GM12878 (cell line): Measurements from ENCODE around the gene MAP4K4. TPM values are rescaled to one million over a fixed set of nuclear protein-coding genes. Genes with fewer than 3 reads are reported as not detected.
A peak's percentile ranks its signal among the peaks of the same experiment; 100 is the strongest.

Source experiments
- ATAC-seq: fragments of 200-7000 bp; cut with Tn5 transposase; 3 replicates; pipeline ENCODE4 v1.9.1; 2020; ENCODE audit warnings: mild to moderate bottlenecking, moderate library complexity
- BruUV-seq: library from RNA; stranded (reverse); fragments of 400-500 nt; replicated peaks from 2 replicates; lab custom pipeline; 2021; lab: Mats Ljungman, UMichigan
- CTCF ChIA-PET: fragments of 300-600 bp; sonication (Branson Sonifier 250); formaldehyde crosslinking; extraction: SDS; loops from one replicate; lab custom pipeline; 2021; ENCODE audit warnings: inconsistent platforms; lab: Yijun Ruan, JAX
- POLR2A ChIA-PET: fragments of 350-600 bp; formaldehyde crosslinking; extraction: SDS; loops from one replicate; lab custom pipeline; 2021; ENCODE audit warnings: inconsistent platforms; lab: Charles Lee
- RAD21 ChIA-PET: fragments of 300-600 bp; sonication (Branson Sonifier 250); formaldehyde crosslinking; loops from one replicate; lab custom pipeline; 2023; ENCODE audit warnings: antibody characterized with exemption; ENCODE audit not compliant: unreplicated experiment; lab: Charles Lee
- SMC1A ChIA-PET: fragments of 300-600 bp; sonication (Branson Sonifier 250); formaldehyde crosslinking; loops from one replicate; lab custom pipeline; 2023; ENCODE audit not compliant: unreplicated experiment, uncharacterized antibody; lab: Charles Lee
- DNase-seq: peaks from one replicate; pipeline ENCODE4 v3.0.0-alpha.2; 2011; ENCODE audit warnings: low read depth, low spot score
- FAIRE-seq: peaks from 3 replicates; lab custom pipeline; 2011; peaks lifted over from hg19 to GRCh38; lab: Jason Lieb, UNC
- H2AFZ ChIP-seq: 2 replicates; pipeline ENCODE4 v1.6.0; 2011; ENCODE audit warnings: low read depth, low read length, control low read depth; ENCODE audit not compliant: control insufficient read depth
- H3K27ac ChIP-seq: 2 replicates; pipeline ENCODE4 v1.5.1; 2011; ENCODE audit warnings: control low read depth; ENCODE audit not compliant: control insufficient read depth, insufficient read depth
- H3K27me3 ChIP-seq, 2 experiments: replicated peaks in 1 of 2; 2 replicates each; pipeline versions ENCODE4 v1.6.0 to v1.6.1; 2011; ENCODE audit warnings: low read length in 1 of 2; ENCODE audit not compliant: control insufficient read depth in 2 of 2, insufficient read depth in 2 of 2
- H3K36me3 ChIP-seq, 2 experiments: 2 replicates each; pipeline ENCODE4 v1.5.1; 2011; ENCODE audit warnings: low read length in 1 of 2; ENCODE audit not compliant: control insufficient read depth in 2 of 2, insufficient read depth in 2 of 2
- H3K4me1 ChIP-seq: 2 replicates; pipeline ENCODE4 v1.6.1; 2011; ENCODE audit warnings: mild to moderate bottlenecking, low read length, moderate library complexity, mixed read lengths; ENCODE audit not compliant: control insufficient read depth, insufficient read depth
- H3K4me2 ChIP-seq: 2 replicates; pipeline ENCODE4 v1.6.0; 2011; ENCODE audit warnings: control low read depth; ENCODE audit not compliant: control insufficient read depth, insufficient read depth
- H3K4me3 ChIP-seq: fragments of 200-600 bp; sonication (generic); 2 replicates; pipeline ENCODE4 v1.5.1; 2016
- H3K79me2 ChIP-seq: 2 replicates; pipeline ENCODE4 v1.6.0; 2011; ENCODE audit warnings: low read length; ENCODE audit not compliant: control insufficient read depth, insufficient read depth
- H3K9ac ChIP-seq: 2 replicates; pipeline ENCODE4 v1.8.0; 2011; ENCODE audit warnings: low read length, control low read depth, mixed read lengths; ENCODE audit not compliant: control insufficient read depth, insufficient read depth
- H3K9me3 ChIP-seq: replicated peaks from 3 replicates; pipeline ENCODE4 v1.5.1; 2011; ENCODE audit warnings: mild to moderate bottlenecking, low read length; ENCODE audit not compliant: control insufficient read depth, insufficient read depth
- H4K20me1 ChIP-seq: 2 replicates; pipeline ENCODE4 v1.6.0; 2011; ENCODE audit not compliant: control insufficient read depth, insufficient read depth
- ATF3 ChIP-seq: IDR thresholded peaks from 2 replicates; pipeline ENCODE4 v1.6.1; 2011; ENCODE audit warnings: low read depth, mild to moderate bottlenecking, low read length, moderate library complexity, borderline replicate concordance; ENCODE audit errors: extremely low read depth
- ESRRA ChIP-seq: IDR thresholded peaks from 2 replicates; pipeline ENCODE4 v1.6.1; 2012; ENCODE audit warnings: mild to moderate bottlenecking, low read length, improper control_type of control experiment
- FOXM1 ChIP-seq: IDR thresholded peaks from 2 replicates; pipeline ENCODE4 v1.6.1; 2012; ENCODE audit warnings: low read depth, mild to moderate bottlenecking, inconsistent platforms, low read length, moderate library complexity
- MYB ChIP-seq: fragments of 150-350 bp; IDR thresholded peaks from 2 replicates; pipeline ENCODE4 v1.6.1; 2014; ENCODE audit warnings: mild to moderate bottlenecking, low read depth, low read length, borderline replicate concordance
- NKRF ChIP-seq: fragments of 450-650 bp; conservative IDR thresholded peaks from 2 replicates; pipeline ENCODE4 v1.6.1; 2017; ENCODE audit warnings: mild to moderate bottlenecking, moderate library complexity
- NR2C2 ChIP-seq: IDR thresholded peaks from 2 replicates; pipeline ENCODE4 v1.6.1; 2011; ENCODE audit warnings: borderline replicate concordance, low read depth; ENCODE audit not compliant: control insufficient read depth, insufficient read length
- NR2F1 ChIP-seq: fragments of 450-650 bp; conservative IDR thresholded peaks from 2 replicates; pipeline ENCODE4 v1.6.1; 2017; ENCODE audit warnings: mild to moderate bottlenecking
- RAD21 ChIP-seq: IDR thresholded peaks from 2 replicates; pipeline ENCODE4 v1.6.1; 2011; ENCODE audit warnings: mild to moderate bottlenecking, low read depth, low read length, moderate library complexity; ENCODE audit not compliant: insufficient read depth
- SMARCA5 ChIP-seq: fragments of 450-650 bp; IDR thresholded peaks from 2 replicates; pipeline ENCODE4 v1.6.1; 2017; ENCODE audit warnings: mild to moderate bottlenecking
- STAT1 ChIP-seq: fragments of 450-650 bp; conservative IDR thresholded peaks from 2 replicates; pipeline ENCODE4 v1.6.1; 2014; ENCODE audit warnings: antibody characterized with exemption, mild to moderate bottlenecking
- SUZ12 ChIP-seq: fragments of 200-600 bp; sonication (generic); IDR thresholded peaks from one replicate; pipeline ENCODE4 v1.6.1; 2018; ENCODE audit warnings: antibody characterized with exemption, mild to moderate bottlenecking; ENCODE audit not compliant: unreplicated experiment
- TBL1XR1 ChIP-seq: IDR thresholded peaks from 2 replicates; pipeline ENCODE4 v1.6.1; 2012; ENCODE audit warnings: low read depth, low read length, improper control_type of control experiment
- YBX1 ChIP-seq: fragments of 450-650 bp; IDR thresholded peaks from 2 replicates; pipeline ENCODE4 v1.6.1; 2016; ENCODE audit warnings: antibody characterized with exemption
- ZNF24 ChIP-seq: fragments of 450-650 bp; IDR thresholded peaks from 2 replicates; pipeline ENCODE4 v1.6.1; 2017; ENCODE audit warnings: antibody characterized with exemption, mild to moderate bottlenecking
- WGBS: methylation state at CpG from one replicate; pipeline ENCODE4 v1.1.6; 2016; ENCODE audit warnings: low lambda C conversion rate; ENCODE audit not compliant: insufficient replicate concordance, insufficient coverage; ENCODE audit errors: missing lambda C conversion rate; 5-methylcytosine and 5-hydroxymethylcytosine counted together
- in situ Hi-C: fragments of 300-500 bp; cut with MboI; formaldehyde crosslinking; loops from 9 replicates; pipeline ENCODE4 v1.14.3; 2018; ENCODE audit warnings: mixed read lengths
- intact Hi-C: fragments of 100-400 bp; cut with micrococcal nuclease; formaldehyde crosslinking; loops from one replicate; pipeline ENCODE4 v1.14.2; 2022; ENCODE audit not compliant: unreplicated experiment
- polyA plus RNA-seq, 11 experiments: library from polyadenylated mRNA; depleted of rRNA in 4 of 11; unstranded in 6 of 11; stranded (reverse) in 5 of 11; fragments of >200 nt; fragmentation: Nextera tagmentation in 4 of 11; fragmentation: Illumina TruSeq in 1 of 11; extraction: Ambion mirVana in 4 of 11; extraction: Trizol in 1 of 11; gene quantifications; 1 replicate in 1 of 11; 2 replicates in 10 of 11; pipeline versions ENCODE4 v1.2.1 to v1.2.3, GENCODE V29; 2011 to 2016; ENCODE audit warnings: inconsistent platforms in 2 of 11, missing spikeins in 2 of 11, low read depth in 1 of 11
- total RNA-seq, 4 experiments: library from RNA; depleted of rRNA in 3 of 4; stranded (reverse); fragments of >200 nt in 3 of 4; fragmentation: Illumina TruSeq in 1 of 4; extraction: Trizol in 1 of 4; gene quantifications; 2 replicates each; pipeline versions ENCODE4 v1.2.1 to v1.2.3, GENCODE V29; 2013 to 2021

The MAP4K4 gene
- total and polyA plus RNA-seq, 10 of the 15 experiments (the other 5 are each of a cell fraction or from before 2014, with no cell fraction given), result 1.9 to 50.4 (median 9.7) TPM

DNA sequence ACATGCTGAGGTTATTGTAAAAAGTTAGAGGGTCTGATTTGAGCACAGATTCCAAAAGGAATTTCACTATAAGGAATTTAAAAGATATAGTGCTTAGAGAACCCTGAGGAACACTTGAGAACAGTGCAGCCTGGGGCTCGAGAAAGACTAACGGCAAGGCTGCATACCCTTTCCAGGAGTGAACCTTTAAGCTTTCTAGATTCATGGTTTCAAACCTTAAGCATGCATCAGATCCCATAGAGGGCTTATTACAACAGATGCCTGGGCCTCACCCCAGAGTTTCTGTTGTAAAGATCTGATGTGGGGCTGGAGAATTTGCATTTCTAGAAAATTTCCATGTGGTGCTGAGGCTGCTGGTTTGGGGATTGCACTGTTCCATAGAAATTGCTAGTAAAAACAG is 203.7 kb downstream of the MAP4K4 start:
- no peak overlapping the region for H3K4me3 ChIP-seq
- no peaks in the 10 kb centered on the region for H3K36me3 ChIP-seq
- intact Hi-C loops (loop anchor here (5.0 kb wide), 2 partner anchors 76 to 336 kb away; no protein-coding TSS in a partner anchor), in situ Hi-C loops (no loop called here)
- H4K20me1 ChIP-seq, result no peaks in the 10 kb centered on the region
- H3K4me1 ChIP-seq, result peaks cover 5% of the 10 kb centered on the region
- peaks cover 14% of the 10 kb centered on the region; the same call in 2 of the 3 replicates for H3K9me3 ChIP-seq
- 33% methylated on average over 2 of the region's 2 CpGs for WGBS
- H3K27me3 ChIP-seq, result no peaks in the 10 kb centered on the region
- no peak overlapping the region for H3K9ac ChIP-seq
- no peak overlapping the region for H3K4me2 ChIP-seq
- peak; percentile 52 for ATAC-seq
- ChIA-PET POLR2A (interaction anchor here (1.1 kb wide), 1 partner anchor 16 kb away, joined by 4 read pairs; no protein-coding TSS in a partner anchor), RAD21 (interaction anchor here (1.4 to 2.0 kb wide), 3 partner anchors 17 to 105 kb away, joined by 3 to 8 read pairs (median 5); no protein-coding TSS in a partner anchor), CTCF (interaction anchor here (1.2 to 2.5 kb wide), 2 partner anchors 18 to 105 kb away, joined by 3 to 7 read pairs; no protein-coding TSS in a partner anchor), SMC1A (interaction anchor here (0.6 to 4.3 kb wide), 7 partner anchors 12 to 201 kb away, joined by 3 to 21 read pairs (median 5); no protein-coding TSS in a partner anchor)
- no peak overlapping the region for H3K27ac ChIP-seq
- BruUV-seq, result no TSS peak
- H3K79me2 ChIP-seq, result no peaks in the 10 kb centered on the region
- no peak for TF ChIP-seq MYB
- TF ChIP-seq ESRRA, result no peak
- TF ChIP-seq NR2C2, result no peak
- TF ChIP-seq ZNF24, result no peak
- TF ChIP-seq YBX1, result no peak
- no peak for TF ChIP-seq TBL1XR1
- TF ChIP-seq STAT1, result no peak
- no peak overlapping the region for H2AFZ ChIP-seq
- FAIRE-seq, result no peak
- no peak for DNase-seq

GRCh38 chr2:101902169-101902568 is 204.7 kb downstream of the MAP4K4 start:
- no peak for DNase-seq
- 0% methylated on average over 2 of the region's 2 CpGs for WGBS
- FAIRE-seq, result no peak
- ChIA-PET RAD21 (interaction anchor here (1.4 kb wide), 2 partner anchors 10 to 104 kb away, joined by 3 read pairs; no protein-coding TSS in a partner anchor), CTCF (no interaction called here), SMC1A (interaction anchor here (1.1 to 2.8 kb wide), 2 partner anchors 9 to 18 kb away, joined by 3 to 14 read pairs; no protein-coding TSS in a partner anchor), POLR2A (no interaction called here)
- Histone ChIP-seq H3K27ac (no peak overlapping the region), H3K4me3 (no peak overlapping the region), H3K4me2 (no peak overlapping the region), H3K27me3 (no peaks in the 10 kb centered on the region), H3K36me3 (no peaks in the 10 kb centered on the region), H4K20me1 (no peaks in the 10 kb centered on the region), H3K4me1 (peaks cover 5% of the 10 kb centered on the region), H3K9ac (no peak overlapping the region), H2AFZ (no peak overlapping the region), H3K9me3 (peaks cover 17% of the 10 kb centered on the region; the same call in 2 of the 3 replicates), H3K79me2 (no peaks in the 10 kb centered on the region)
- intact Hi-C loops, result loop anchor here (5.0 kb wide), 2 partner anchors 75 to 335 kb away; no protein-coding TSS in a partner anchor
- BruUV-seq, result no TSS peak
- no peak for ATAC-seq
- in situ Hi-C loops, result no loop called here
- TF ChIP-seq SMARCA5 (no peak), FOXM1 (no peak), SUZ12 (no peak), NKRF (no peak), RAD21 (no peak), NR2F1 (no peak), ATF3 (no peak)
